CD1c-positive myeloid dendritic cell (primary cell): ENCODE data around the gene CCDC47.

ENCODE experiments used
- DNase-seq: peaks from one replicate; pipeline ENCODE4 v3.0.0-alpha.2; 2016; ENCODE audit errors: extremely low spot score

Gene CCDC47

DNA sequence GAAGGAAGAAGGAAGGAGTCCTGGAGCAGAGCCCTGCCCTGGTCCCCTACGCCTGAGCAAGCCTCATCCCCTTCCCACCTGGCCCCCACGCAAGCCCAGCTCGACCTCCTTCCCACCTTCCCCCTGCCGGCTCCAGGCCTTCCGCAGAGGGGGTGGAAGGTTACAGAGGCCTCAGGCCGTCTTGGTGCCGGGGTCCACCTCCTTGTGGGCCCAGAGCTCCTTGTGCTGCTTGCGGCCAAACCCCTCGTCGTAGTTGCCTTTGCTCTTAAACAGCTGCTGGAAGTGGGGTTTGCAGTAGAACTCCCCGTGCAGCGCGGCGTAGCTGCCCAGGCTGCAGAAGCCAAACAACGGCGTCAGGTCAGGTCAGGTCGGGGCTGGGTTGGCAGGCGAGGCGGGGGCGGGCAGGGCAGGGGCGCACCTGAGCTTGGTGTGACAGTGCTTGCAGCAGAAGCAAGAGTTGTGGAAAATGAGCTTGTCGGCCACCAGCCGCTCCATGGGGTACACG is 75.0 kb downstream of the CCDC47 start:
- DNase-seq: peak; percentile 11

DNA sequence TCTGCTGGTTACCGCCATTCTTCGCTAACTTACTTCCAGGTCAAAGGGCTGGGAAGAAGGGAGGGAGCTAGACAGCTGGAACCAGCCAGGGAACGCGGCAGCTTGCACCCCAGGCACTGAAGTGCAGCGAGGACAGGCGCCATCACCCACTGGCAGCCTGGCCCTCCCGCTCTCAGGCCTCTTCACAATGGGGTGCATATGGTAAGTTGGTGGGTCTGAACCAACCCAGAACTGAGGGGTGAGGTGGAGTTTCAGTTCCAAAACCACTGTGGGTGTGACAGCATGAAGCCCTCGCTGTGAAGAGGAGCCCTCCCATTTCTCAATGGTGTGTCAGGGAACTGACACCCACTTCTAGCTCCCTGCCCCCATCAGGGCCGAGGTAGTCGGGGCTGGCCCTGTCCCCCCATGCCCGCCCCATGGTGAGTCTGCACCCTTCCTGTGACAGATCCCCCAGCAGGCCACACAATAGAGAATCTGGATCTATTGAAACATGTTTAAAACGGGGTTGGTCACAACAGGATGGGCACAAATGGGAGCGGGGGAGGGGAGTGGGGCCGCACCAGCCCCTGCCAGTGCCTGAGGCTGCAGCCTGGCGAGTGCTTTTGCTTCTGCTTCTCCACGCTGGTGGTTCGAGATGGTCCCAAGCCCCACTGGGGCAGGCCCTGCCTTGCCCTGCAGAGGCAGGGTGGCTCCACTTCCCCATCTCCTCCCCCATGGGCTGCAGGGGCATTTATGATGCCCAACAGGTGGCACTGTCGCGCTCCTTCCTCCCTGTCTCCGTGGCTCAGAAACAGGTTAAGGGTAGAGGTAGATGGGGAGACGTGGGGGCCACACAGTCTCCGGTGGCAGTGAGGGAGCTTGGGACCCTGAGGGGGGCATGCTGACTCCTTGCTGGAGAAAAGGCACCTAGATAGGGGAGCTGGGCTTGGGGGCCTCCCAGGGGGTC is 75.8 kb downstream of the CCDC47 start:
- DNase-seq: peak; percentile 86

DNA sequence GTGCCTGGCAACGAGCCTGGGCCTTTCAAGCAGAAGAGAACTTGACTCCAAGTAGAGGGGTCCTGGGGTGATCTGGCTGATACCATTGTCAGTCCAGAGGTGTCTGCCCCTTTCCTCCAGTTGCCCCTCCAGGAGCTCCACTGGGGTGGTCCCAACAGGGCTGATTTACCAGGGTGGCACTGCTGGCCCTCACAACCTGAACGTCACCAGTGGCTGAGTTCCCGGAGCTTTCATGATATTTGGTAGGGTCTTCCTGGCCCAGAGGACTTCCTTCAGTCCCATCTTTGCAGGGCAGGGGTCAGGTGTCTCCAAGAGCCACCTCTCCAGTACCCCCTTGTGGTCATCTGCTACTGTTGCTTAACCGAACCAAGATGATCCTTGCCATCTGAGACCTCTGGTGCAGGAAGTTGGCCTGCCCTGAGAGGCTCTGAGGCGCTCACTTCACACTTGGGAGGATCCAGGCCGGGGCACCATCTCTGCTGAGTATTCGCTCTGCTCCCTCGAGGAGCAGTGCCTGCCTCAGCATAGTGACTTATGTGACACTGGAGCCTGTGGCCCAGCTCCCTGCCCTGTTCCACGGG is 76.9 kb downstream of the CCDC47 start:
- DNase-seq: peak; percentile 55

DNA sequence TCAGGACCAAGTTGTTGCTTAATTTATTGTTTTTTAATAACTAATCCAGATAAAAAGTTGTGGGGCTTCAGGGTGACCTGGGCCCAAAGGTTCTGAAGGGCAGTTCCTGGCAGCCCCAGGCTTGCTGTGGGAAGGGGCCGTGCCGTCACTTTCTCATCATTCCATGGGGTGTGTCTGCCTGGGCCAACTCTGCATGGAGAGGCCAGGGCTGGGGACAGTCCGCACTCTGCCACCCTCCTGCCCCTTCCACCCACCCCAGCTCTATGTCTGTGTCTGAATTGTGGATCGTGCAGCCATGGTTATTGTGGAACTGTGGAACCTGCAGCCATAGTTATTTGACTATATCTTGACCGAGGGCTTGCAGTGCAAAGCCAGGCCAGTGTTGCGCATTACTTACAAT is 77.5 kb downstream of the CCDC47 start:
- DNase-seq: no peak
